ENCODE measurements around the gene PCDH7. TPM values are rescaled to one million over a fixed set of nuclear protein-coding genes. Genes with fewer than 3 reads are reported as not detected.
A peak's percentile ranks its signal among the peaks of the same experiment; 100 is the strongest.

Gene PCDH7
- total RNA-seq, 1 experiment from 2014 or later, result 65.9 TPM

- H4K20me1 ChIP-seq (ENCODE audit: insufficient read depth), result no peaks in the 10 kb centered on the region
- H3K9me3 ChIP-seq (ENCODE audit: control insufficient read depth in 1 of 2, insufficient read depth in 1 of 2, low read depth in 1 of 2, low read length in 2 of 2), result no peaks in the 10 kb centered on the region
- TF ChIP-seq CBX3 (IDR thresholded peaks at IDR 0.05; ENCODE audit: low read depth), result no peak
- TF ChIP-seq POLR2A (IDR thresholded peaks at IDR 0.05; ENCODE audit: borderline replicate concordance, extremely low read depth, insufficient read depth, insufficient read length), result no peak
- no peak for TF ChIP-seq CEBPB (IDR thresholded peaks at IDR 0.05; ENCODE audit: low read depth)
- no peak for TF ChIP-seq REST (IDR thresholded peaks at IDR 0.05; ENCODE audit: low read depth)
- TF ChIP-seq FOSL1 (IDR thresholded peaks at IDR 0.05; ENCODE audit: low read depth), result no peak
- TF ChIP-seq ZBTB33 (IDR thresholded peaks at IDR 0.05; ENCODE audit: extremely low read depth, insufficient replicate concordance, low read length), result no peak
- TF ChIP-seq SIN3A (IDR thresholded peaks at IDR 0.05; ENCODE audit: low read depth), result no peak
- no peak for TF ChIP-seq MAX (IDR thresholded peaks at IDR 0.05)
- POLR2A ChIA-PET, result interaction anchor here (1.3 to 3.5 kb wide), 4 partner anchors 10 to 25 kb away, joined by 3 to 11 read pairs (median 6); no protein-coding TSS in a partner anchor
- no peak for DNase-seq (ENCODE audit: low read depth, low spot score)
- RAD21 ChIA-PET (ENCODE audit: low non-redundant PET in 1 of 2, low total read pairs in 2 of 2, uncharacterized antibody in 2 of 2, unreplicated experiment in 2 of 2), result no interaction called here
- H3K36me3 ChIP-seq (ENCODE audit: control insufficient read depth in 1 of 2, insufficient read depth in 2 of 2, low read length in 2 of 2), result peaks cover 0 to 20% of the 10 kb centered on the region in 2 experiments; a peak in 2 of 4 replicates
- H3K9ac ChIP-seq (ENCODE audit: low read length), result peak overlapping the region; percentile 53
- H3K27ac ChIP-seq (ENCODE audit: low read depth, low read length), result peak overlapping the region; percentile 100
- peaks cover 45 to 71% of the 10 kb centered on the region in 2 experiments for H3K4me1 ChIP-seq (ENCODE audit: control insufficient read depth in 1 of 2, insufficient read depth in 2 of 2, low read length in 2 of 2)
- CTCF ChIA-PET, result no interaction called here
- peak; percentile 40 for ATAC-seq
- H3K4me2 ChIP-seq (ENCODE audit: low read length), result peak overlapping the region; percentile 44
- no peaks in the 10 kb centered on the region for H3K27me3 ChIP-seq (ENCODE audit: insufficient read depth, low read length)
- no peak overlapping the region for H3K4me3 ChIP-seq (replicated peaks in 1 of 2; ENCODE audit: low read depth in 1 of 2, low read length in 2 of 2)
- TSS peak; percentile 91 for BruUV-seq (replicated peaks)
- no peak overlapping the region for H2AFZ ChIP-seq (ENCODE audit: low read depth, low read length, poor library complexity, severe bottlenecking)
- no peaks in the 10 kb centered on the region for H3K79me2 ChIP-seq (ENCODE audit: insufficient read depth, low read length)
- H3K9me2 ChIP-seq (ENCODE audit: insufficient read depth), result no peaks in the 10 kb centered on the region
- intact Hi-C loops (cut with micrococcal nuclease), result no loop called here
These were observed 24.2 kb downstream of the PCDH7 start for GRCh38 chr4:30744386-30744785.

Data from HCT116 (cell line).